Left renal pelvis (tissue), 4 donors: ENCODE data around the gene ATCAY. TPM values are rescaled to one million over a fixed set of nuclear protein-coding genes. Genes with fewer than 3 reads are reported as not detected.
"Not testable (repeated sequence)": the region's sequence is repeated elsewhere in the genome, so short reads cannot be mapped to it uniquely, and the experiment has no call there.

Source experiments
- DNase-seq, 4 donors: peaks; one replicate each; pipeline ENCODE4 v3.0.0-alpha.2; 2013; ENCODE audit warnings: low read depth in 4 of 4, low spot score in 3 of 4
- polyA plus RNA-seq, 4 donors: library from polyadenylated mRNA; unstranded; fragments of 120-200 nt; gene quantifications; one replicate each; pipeline ENCODE4 v1.2.1, GENCODE V29; 2013; ENCODE audit not compliant: insufficient read length in 4 of 4

ATCAY gene
- polyA plus RNA-seq, 4 donors: 0.30 to 0.76 (median 0.47) TPM

DNA sequence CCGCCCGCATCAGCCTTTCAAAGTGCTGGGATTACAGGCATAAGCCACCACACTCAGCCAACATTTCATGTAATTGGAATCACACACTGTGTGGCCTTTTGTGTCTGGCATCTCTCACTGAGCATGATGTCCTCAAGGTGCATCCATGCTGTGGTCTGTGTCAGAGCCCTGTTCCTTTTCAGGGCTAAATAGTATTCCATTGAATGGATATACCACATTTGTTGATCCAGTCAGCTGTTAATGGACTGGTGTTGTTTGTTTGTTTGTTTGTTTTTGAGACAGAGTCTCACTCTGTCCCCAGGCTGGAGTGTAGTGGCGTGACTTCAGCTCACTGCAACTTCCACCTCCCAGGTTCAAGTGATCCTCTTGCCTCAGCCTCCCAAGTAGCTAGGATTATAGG is 17.9 kb downstream of the ATCAY start:
- DNase-seq: no peak

- DNase-seq: no peak
These were observed 19.2 kb downstream of the ATCAY start for GRCh38 chr19:3899531-3900294.

- DNase-seq: no peak
These were observed 22.0 kb downstream of the ATCAY start for GRCh38 chr19:3902317-3902973.

- DNase-seq: no peak
These were observed 23.7 kb downstream of the ATCAY start for GRCh38 chr19:3904233-3904632.

DNA sequence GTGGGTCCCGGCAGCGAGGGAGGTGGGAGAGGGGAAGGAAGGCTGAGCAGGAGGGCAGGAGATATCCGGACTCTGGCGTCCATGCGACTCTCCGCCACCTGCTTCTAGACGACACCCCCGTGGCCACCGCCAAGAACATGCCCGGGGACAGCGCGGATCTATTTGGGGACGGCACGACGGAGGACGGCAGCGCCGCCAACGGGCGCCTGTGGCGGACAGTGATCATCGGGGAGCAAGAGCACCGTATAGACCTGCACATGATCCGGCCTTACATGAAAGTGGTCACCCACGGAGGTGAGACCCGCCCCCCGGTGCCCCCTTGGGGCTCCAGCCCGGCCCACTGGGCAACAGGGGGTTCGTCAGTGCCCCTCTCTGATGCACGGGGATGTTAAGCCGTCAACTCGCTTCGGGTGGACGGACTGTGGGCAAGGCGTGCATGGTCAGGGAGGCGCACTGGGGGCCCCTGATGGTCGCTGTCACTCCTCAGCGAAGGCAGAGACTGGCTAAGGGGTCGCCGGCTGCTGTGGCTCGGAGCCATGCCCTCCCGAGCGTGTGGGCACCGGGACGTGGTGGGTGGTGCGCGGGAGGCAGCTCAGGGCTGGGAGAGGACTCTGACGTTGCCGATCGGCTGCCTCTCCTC is 27.3 kb downstream of the ATCAY start:
- DNase-seq: no peak

DNA sequence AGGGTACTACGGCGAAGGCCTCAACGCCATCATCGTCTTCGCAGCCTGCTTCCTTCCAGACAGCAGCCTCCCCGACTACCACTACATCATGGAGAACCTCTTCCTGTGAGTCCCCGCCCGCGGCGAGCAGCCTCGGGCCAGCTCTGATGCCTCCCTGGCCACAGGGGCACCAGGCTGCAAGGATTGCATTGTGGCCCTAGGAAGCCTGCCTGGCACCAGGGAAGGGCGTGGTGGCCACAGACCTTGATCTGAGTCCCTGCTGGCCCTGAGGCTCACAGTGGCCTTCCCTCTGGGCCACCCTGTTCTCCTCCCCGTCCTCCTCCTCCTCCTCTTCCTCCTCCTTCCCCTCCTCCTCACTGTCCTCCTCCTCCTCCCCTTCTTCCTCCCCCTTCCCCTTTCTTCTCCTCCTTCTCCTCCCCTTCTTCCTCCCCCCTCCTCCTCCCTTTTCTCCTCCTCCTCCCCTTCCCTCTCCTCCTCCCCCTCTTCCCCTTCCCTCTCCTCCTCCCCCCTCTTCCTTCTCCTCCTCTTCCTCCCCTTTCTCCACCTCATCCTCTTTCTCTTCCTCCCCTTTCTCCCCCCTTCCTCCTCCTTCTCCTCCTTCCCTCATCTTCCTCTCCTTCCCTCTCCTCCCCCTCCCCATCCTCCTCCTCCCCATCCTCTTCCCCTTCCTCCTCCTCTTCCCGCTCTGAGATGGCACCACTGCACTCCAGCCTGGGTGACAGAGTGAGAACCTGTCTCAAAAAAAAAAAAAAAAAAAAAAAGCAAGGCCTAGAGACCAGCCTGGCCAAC is 28.0 kb downstream of the ATCAY start:
- no peak for DNase-seq

DNA sequence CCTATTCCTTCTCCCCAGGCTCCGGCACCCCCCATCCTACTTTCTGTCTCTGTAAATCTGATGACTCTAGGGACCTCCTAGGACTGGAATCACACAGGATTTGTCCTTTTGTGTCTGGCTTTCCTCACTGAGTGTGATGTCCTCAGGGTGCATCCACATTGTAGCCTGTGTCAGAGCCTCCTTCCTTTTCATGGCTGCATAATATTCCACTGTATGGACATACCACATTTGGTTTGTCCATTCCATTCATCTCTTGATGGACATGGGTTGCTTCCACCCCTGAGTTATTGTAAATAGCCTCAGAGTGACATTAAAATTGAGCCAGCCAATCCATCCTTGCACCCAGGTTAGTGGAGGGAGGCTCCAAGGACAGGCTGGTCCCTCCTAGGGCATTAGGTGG is 29.6 kb downstream of the ATCAY start:
- no peak for DNase-seq

GRCh38 chr19:3914199-3914598 is 33.7 kb downstream of the ATCAY start:
- no peak for DNase-seq

- DNase-seq: no peak
These were observed 35.5 kb downstream of the ATCAY start for GRCh38 chr19:3916033-3916432.

DNA sequence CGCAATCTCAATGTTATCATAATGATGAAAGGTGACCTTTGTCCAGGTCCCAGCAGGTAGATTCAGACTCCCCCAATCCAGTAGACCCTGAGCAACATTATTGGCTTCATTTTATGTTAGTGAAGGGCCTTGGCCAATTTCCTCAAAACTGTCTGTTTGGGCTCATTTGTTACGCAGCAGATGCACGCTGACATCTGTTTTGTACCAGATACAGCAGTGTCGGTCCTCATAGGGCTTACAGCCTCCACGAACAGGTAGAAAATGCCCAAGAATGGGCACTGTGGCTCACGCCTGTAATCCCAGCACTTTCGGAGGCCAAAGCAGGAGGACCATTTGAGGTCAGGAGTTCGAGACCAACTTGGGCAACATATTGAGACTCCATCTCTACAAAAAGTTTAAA is 39.3 kb downstream of the ATCAY start:
- no peak for DNase-seq

- no peak for DNase-seq
These were observed 42.7 kb downstream of the ATCAY start for GRCh38 chr19:3923096-3923758.

DNA sequence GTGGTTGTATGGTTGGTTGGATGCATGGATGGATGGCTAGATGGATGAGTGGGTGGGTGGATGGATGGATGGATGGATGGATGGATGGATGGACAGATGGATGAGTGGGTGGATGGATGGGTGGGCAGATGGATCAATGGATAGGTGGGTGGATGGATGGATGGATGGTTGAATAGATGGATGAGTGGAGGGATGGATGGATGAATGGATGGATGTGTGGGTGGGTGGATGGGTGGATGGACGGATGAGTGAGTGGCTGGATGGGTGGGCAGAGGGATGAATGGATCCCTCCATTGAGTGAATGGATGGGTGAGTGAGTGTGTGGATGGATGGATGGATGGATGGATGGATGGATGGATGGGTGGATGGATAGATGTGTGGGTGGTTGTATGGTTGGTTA is 43.4 kb downstream of the ATCAY start:
- no peak for DNase-seq

DNA sequence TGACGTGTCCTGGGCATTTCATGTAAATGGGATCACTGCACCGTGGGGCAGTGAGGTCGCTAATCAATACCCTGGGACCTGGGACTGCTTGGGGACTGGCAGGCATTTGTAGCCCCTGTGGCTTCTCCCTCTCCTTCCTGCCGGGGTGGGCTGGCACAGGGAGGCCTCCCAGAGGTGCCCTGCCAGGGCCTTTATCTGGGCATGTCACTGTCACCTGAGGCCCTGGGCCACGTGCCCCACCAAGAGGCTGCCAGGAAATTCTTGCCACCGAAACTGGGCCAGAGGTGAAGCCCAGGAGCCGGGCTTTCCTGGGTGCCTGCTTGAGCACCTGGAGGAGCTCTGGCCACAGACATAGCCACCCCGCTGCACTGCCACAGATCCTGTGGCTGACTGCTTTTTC is 50.6 kb downstream of the ATCAY start:
- DNase-seq: no peak

DNA sequence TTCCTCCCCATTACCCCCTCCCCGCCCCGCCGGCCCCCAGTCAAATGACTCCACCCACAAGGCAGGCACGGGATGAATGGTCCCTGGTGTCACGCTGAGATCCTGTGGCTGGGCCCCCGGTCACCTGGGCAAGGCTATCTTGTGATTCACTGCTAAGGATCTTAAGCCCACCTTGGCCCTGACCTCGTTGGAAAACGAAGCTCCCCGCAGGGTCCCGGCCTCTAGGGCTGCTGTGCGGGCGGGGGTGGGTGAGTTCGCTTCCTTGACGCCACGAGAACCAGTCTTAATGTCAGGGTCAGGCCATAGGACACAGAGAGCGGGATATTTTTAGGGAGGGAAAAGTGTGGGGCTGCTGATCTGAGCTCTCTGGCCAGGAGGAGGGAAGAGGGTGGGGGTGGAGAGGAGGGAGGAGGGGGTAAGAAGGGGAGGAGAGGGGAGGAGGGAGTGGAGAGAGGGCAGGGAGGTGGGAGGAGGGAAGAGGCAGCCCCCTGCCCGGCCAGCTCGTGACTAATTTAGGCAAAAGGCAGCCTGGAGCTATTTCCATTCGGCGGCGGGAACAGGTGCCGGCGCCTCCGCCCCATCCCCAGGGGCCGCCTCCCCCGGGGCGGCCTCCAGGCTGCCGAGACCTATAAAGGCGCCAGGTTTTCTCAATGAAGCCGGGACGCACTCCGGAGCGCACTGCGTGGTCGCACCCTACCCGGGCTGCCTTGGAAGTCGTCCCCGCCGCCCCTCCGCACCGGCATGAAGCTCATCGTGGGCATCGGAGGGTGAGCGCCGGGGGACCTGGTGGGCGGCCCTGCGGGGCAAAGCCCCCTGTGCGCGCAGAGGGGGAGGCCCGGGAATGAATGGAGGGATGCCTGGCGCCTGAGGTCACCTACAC is 52.7 kb downstream of the ATCAY start, which contains the start of gene NMRK2:
NMRK2 (plus strand) TSS at position 139 of the 880 bp plus-strand sequence; CDS start at position 742, 603 bp downstream.
- no peak for DNase-seq

- no peak for DNase-seq
These were observed 56.3 kb downstream of the ATCAY start for GRCh38 chr19:3936506-3937442.

GRCh38 chr19:3938300-3938950 is 57.9 kb downstream of the ATCAY start:
- not testable (repeated sequence) for DNase-seq

DNA sequence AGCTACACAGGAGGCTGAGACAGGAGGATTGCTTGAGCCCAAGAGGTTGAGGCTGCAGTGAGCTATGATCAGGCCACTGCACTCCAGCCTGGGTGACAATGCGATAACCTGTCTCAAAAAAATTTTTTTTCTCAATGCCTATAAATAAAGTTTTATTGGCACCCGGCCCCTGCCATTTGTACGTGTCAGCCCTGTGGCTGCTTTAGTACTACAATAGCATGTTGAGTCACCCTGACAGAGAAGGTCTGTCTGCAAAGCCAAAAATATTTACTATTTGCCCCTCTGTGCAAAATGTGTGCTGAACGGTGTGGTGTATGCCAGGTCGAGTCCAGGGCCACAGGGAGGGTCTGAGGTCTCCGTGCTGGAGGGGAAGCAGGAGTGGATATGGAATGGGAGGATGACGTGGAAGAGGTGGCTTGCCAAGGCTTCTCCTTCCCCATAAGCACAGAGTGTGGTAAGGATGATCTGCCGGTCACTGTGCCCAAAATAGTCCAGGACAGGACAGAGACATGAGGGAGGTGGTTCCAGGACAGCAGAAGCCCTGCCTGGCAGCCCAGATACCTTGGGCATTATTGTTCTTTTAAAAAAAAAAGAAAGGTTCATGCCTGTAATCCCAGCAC is 62.4 kb downstream of the ATCAY start:
- DNase-seq: no peak
